ENCODE results near the gene SLC35F4.

DNA sequence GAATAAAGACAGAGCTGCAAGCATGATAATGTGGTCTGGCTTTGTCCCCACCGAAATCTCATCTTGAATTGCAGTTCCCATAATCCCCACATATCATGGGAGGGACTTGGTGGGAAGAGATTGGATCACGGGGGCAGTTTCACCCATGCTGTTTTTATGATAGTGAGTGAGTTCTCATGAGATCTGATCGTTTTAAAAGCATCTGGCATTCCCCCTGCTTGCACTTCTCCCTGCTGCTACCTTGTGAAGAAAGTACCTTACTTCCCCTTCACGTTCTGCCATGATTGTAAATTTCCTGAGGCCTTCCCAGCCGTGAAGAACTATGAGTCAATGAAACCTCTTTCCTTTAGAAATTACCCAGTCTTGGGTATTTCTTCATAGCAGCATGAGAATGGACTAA, 158.7 kb downstream of the SLC35F4 start:
- TF ChIP-seq CTCF (IDR thresholded peaks at IDR 0.05; ENCODE audit: low read depth, low read length) = no peak
- TF ChIP-seq, protein P1, sequence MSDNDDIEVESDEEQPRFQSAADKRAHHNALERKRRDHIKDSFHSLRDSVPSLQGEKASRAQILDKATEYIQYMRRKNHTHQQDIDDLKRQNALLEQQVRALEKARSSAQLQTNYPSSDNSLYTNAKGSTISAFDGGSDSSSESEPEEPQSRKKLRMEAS (IDR thresholded peaks at IDR 0.05; ENCODE audit: low read depth, low read length) = no peak
- no peak for TF ChIP-seq POLR2A (IDR thresholded peaks at IDR 0.05; ENCODE audit: extremely low read depth, insufficient read length)
- no peak for TF ChIP-seq MYC (IDR thresholded peaks at IDR 0.05; ENCODE audit: low read depth, low read length)

All from NB4 (cell line).